BE2C (cell line): ENCODE measurements around the gene C1orf198.

Experiments
- DNase-seq: peaks from one replicate; pipeline ENCODE4 v3.0.0-alpha.2; 2020
- H3K27me3 ChIP-seq: fragments of 250-450 bp; sonication (Bioruptor Pico); 2 replicates; pipeline ENCODE4 v1.5.1; 2020; ENCODE audit warnings: mild to moderate bottlenecking
- H3K36me3 ChIP-seq: fragments of 250-450 bp; sonication (Bioruptor Pico); 2 replicates; pipeline ENCODE4 v1.5.1; 2020; ENCODE audit warnings: mild to moderate bottlenecking
- H3K4me1 ChIP-seq: fragments of 250-450 bp; sonication (Bioruptor Pico); 2 replicates; pipeline ENCODE4 v1.5.1; 2020
- H3K4me3 ChIP-seq: 2 replicates; pipeline ENCODE4 v1.5.1; 2011; ENCODE audit warnings: low read depth, low read length
- H3K9me3 ChIP-seq: fragments of 250-450 bp; sonication (Bioruptor Pico); 2 replicates; pipeline ENCODE4 v1.5.1; 2020
- TF ChIP-seq, protein P1 (sequence below): IDR thresholded peaks from 2 replicates; pipeline ENCODE4 v1.5.1; 2012; ENCODE audit warnings: mild to moderate bottlenecking, low read depth, low read length

C1orf198 gene

DNA sequence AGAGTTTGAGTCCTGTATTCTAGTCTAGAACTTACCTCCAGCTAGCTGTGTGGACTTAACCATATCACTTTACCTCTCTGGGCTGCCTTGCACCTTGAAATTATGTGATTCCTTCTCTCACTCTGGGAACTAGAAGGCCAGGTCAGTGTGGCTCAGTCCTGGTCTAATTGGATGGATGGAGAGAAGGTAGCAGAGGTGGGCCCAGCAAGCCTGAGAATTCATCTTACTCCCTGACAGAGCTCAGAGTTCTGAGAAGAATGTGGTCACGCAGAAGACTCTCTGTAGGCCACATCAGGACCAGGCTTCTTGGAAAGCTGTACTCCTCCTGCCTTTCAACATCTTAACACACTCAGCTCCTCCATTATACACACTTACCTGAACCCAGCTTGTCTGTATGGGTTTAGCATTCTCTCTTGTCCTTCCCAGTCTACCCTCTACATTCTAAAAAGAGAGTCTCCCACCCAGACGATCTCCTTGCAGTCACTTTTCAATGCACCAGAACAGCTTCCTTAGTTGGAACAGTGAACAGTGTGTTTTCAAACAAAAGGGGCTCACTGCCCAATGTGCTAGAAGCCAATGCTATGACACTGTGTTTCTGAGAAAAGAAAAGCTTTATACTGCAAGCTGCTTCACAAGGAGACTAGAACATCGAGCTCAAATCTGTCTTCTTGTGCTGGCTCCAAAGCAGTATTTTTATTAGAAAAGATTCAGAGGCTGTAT lies 60.6 kb downstream of the C1orf198 start:
- TF ChIP-seq, protein P1, sequence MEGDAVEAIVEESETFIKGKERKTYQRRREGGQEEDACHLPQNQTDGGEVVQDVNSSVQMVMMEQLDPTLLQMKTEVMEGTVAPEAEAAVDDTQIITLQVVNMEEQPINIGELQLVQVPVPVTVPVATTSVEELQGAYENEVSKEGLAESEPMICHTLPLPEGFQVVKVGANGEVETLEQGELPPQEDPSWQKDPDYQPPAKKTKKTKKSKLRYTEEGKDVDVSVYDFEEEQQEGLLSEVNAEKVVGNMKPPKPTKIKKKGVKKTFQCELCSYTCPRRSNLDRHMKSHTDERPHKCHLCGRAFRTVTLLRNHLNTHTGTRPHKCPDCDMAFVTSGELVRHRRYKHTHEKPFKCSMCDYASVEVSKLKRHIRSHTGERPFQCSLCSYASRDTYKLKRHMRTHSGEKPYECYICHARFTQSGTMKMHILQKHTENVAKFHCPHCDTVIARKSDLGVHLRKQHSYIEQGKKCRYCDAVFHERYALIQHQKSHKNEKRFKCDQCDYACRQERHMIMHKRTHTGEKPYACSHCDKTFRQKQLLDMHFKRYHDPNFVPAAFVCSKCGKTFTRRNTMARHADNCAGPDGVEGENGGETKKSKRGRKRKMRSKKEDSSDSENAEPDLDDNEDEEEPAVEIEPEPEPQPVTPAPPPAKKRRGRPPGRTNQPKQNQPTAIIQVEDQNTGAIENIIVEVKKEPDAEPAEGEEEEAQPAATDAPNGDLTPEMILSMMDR: no peak
- Histone ChIP-seq H3K36me3 (no peaks in the 10 kb centered on the region), H3K4me3 (no peak overlapping the region), H3K27me3 (no peaks in the 10 kb centered on the region), H3K4me1 (no peaks in the 10 kb centered on the region), H3K9me3 (no peaks in the 10 kb centered on the region)
- DNase-seq: no peak

DNA sequence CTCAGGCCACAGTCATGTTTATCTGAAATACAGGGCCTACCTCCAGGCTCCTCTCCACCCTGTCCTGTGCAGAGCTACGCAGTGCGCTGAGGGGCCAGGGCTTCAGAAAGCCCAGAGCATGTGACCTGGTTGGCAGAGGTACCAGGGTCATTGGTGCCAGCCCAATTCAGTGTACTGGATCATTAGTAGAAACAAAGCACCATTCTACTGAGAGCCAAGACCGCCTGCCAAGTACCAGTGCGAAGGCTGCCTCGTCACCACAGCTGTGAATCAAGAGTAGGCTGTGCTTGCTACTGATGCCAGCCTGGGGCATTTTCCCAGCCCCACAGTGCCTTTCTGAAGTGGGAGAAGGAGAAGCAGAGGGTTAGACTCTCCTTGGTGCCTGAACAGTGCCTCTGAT lies 61.3 kb downstream of the C1orf198 start:
- Histone ChIP-seq H3K36me3 (no peaks in the 10 kb centered on the region), H3K4me3 (no peak overlapping the region), H3K9me3 (no peaks in the 10 kb centered on the region), H3K27me3 (no peaks in the 10 kb centered on the region), H3K4me1 (no peaks in the 10 kb centered on the region)
- DNase-seq: no peak
- TF ChIP-seq, protein P1: no peak

DNA sequence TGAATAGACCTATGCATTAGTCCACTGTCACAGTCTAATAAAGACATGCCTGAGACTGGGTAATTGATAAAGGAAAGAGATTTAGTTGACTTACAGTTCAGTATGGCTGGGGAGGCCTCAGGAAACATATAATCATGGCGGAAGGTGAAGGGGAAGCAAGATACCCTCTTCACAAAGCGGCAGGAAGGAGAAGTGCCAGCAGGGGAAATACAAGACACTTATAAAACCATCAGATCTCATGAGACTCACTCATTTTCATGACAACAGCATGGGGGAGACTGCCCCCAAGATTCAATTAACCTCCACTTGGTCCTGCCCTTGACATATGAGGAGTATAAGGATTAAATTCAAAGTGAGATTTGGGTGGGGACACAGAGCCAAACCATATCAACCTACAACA lies 61.8 kb downstream of the C1orf198 start:
- TF ChIP-seq, protein P1: no peak
- H3K27me3 ChIP-seq: no peaks in the 10 kb centered on the region
- DNase-seq: no peak

GRCh38 chr1:230804396-230804795 lies 63.9 kb downstream of the C1orf198 start:
- Histone ChIP-seq H3K27me3 (no peaks in the 10 kb centered on the region), H3K36me3 (no peaks in the 10 kb centered on the region), H3K9me3 (no peaks in the 10 kb centered on the region), H3K4me1 (no peaks in the 10 kb centered on the region), H3K4me3 (no peak overlapping the region)
- DNase-seq: no peak
- TF ChIP-seq, protein P1: no peak

More for the DNA sequence above, 61.8 kb downstream of the C1orf198 start:
- H3K9me3 ChIP-seq: no peaks in the 10 kb centered on the region
- no peaks in the 10 kb centered on the region for H3K4me1 ChIP-seq
- no peak overlapping the region for H3K4me3 ChIP-seq
- H3K36me3 ChIP-seq: no peaks in the 10 kb centered on the region

- no peaks in the 10 kb centered on the region for H3K36me3 ChIP-seq
- no peaks in the 10 kb centered on the region for H3K9me3 ChIP-seq
- H3K4me1 ChIP-seq: no peaks in the 10 kb centered on the region
- H3K4me3 ChIP-seq: no peak overlapping the region
- no peak for DNase-seq
- 0 out of 2 replicates have a peak, but pooled peaks cover 3% of the 10 kb centered on the region for H3K27me3 ChIP-seq
- TF ChIP-seq, protein P1: no peak
These were observed 67.2 kb downstream of the C1orf198 start for GRCh38 chr1:230800891-230801840.
